ENCODE measurements around the gene AHI1.

- TF ChIP-seq, protein P1, sequence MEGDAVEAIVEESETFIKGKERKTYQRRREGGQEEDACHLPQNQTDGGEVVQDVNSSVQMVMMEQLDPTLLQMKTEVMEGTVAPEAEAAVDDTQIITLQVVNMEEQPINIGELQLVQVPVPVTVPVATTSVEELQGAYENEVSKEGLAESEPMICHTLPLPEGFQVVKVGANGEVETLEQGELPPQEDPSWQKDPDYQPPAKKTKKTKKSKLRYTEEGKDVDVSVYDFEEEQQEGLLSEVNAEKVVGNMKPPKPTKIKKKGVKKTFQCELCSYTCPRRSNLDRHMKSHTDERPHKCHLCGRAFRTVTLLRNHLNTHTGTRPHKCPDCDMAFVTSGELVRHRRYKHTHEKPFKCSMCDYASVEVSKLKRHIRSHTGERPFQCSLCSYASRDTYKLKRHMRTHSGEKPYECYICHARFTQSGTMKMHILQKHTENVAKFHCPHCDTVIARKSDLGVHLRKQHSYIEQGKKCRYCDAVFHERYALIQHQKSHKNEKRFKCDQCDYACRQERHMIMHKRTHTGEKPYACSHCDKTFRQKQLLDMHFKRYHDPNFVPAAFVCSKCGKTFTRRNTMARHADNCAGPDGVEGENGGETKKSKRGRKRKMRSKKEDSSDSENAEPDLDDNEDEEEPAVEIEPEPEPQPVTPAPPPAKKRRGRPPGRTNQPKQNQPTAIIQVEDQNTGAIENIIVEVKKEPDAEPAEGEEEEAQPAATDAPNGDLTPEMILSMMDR (IDR thresholded peaks at IDR 0.05; ENCODE audit: borderline replicate concordance, extremely low read depth, low read length, poor library complexity, severe bottlenecking), result no peak
- TF ChIP-seq EZH2 (IDR thresholded peaks at IDR 0.05; ENCODE audit: borderline replicate concordance, low read depth, low read length, severe bottlenecking), result no peak
These were observed 32.9 kb downstream of the AHI1 start for GRCh38 chr6:135464634-135465033.
